ENCODE measurements around the gene EDDM3A. TPM values are rescaled to one million over a fixed set of nuclear protein-coding genes. Genes with fewer than 3 reads are reported as not detected.

The EDDM3A gene
- polyA plus RNA-seq, 1 experiment: not detected

DNA sequence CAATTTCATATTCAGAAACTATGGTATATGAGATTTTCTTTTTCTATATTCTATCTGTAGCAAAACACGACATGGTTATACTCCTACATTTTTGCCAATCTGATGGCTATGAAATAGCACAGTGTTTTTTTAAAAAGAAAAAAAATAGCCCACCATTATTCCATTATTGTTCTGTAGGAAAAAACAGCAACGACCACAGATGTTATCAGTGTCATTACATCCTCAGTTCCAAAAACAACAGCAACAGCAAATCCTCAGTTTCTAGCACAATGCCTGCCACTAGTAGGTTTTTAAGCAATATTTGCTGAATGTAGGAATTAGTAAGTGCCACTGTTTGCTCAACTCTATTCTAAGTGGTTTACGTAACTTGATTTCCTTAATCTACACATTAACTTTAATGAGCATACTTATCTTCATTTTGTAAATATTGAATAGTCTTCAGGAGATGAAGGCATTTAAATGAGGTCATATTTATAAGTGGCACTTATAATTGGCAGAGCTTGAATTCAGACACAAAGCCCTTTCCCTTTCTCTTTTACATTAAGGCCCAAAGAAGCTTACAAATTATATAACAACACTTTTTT is 43.6 kb downstream of the EDDM3A start:
- DNase-seq (ENCODE audit: low read depth, low spot score): no peak
- ChIA-PET POLR2A (no interaction called here), CTCF (no interaction called here)
- Histone ChIP-seq H3K27ac (ENCODE audit: low read depth, low read length) (no peak overlapping the region), H3K27me3 (ENCODE audit: control insufficient read depth, insufficient read depth, low read length) (no peaks in the 10 kb centered on the region), H3K9me3 (ENCODE audit: control insufficient read depth, insufficient read depth, low read length) (no peaks in the 10 kb centered on the region; the same call in 1 of the 2 replicates), H3K4me3 (ENCODE audit: low read depth, low read length) (no peak overlapping the region)
- TF ChIP-seq, protein P1, sequence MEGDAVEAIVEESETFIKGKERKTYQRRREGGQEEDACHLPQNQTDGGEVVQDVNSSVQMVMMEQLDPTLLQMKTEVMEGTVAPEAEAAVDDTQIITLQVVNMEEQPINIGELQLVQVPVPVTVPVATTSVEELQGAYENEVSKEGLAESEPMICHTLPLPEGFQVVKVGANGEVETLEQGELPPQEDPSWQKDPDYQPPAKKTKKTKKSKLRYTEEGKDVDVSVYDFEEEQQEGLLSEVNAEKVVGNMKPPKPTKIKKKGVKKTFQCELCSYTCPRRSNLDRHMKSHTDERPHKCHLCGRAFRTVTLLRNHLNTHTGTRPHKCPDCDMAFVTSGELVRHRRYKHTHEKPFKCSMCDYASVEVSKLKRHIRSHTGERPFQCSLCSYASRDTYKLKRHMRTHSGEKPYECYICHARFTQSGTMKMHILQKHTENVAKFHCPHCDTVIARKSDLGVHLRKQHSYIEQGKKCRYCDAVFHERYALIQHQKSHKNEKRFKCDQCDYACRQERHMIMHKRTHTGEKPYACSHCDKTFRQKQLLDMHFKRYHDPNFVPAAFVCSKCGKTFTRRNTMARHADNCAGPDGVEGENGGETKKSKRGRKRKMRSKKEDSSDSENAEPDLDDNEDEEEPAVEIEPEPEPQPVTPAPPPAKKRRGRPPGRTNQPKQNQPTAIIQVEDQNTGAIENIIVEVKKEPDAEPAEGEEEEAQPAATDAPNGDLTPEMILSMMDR (IDR thresholded peaks at IDR 0.05; ENCODE audit: low read depth, low read length): no peak

DNA sequence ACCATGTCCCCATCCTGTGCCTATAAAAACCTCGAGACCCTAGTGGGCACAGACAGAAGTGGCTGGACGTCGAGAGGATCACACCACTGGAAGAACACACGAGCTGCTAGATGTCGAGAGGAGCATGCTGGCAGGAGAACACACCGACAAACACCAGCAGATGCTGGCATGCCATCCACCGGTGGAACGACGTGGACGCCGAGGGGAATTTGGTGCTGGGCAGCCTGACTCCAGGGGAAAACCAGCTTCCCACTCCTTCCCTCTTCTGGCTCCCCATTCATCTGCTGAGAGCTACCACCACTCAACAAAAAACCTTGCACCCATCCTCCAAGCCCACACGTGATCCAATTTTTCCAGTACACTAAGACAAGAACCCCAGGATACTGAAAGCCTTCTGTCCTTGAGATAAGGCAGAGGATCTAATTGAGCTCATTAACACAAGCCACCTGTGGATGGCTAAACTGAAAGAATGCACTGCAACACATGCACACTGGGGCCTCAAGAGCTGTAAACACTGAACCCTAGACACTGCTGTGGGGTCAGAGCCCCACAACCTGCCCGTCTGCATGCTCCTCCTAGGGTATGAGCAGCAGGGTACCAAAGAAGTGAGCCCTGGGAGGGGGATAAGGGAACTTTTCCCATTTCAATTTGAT is 44.9 kb downstream of the EDDM3A start:
- no peak overlapping the region for H3K27ac ChIP-seq (ENCODE audit: low read depth, low read length)
- CTCF ChIA-PET: no interaction called here
- no peak for DNase-seq (ENCODE audit: low read depth, low spot score)
- POLR2A ChIA-PET: no interaction called here
- H3K4me3 ChIP-seq (ENCODE audit: low read depth, low read length): no peak overlapping the region
- no peaks in the 10 kb centered on the region; the same call in 1 of the 2 replicates for H3K9me3 ChIP-seq (ENCODE audit: control insufficient read depth, insufficient read depth, low read length)
- TF ChIP-seq, protein P1 (IDR thresholded peaks at IDR 0.05; ENCODE audit: low read depth, low read length): no peak
- no peaks in the 10 kb centered on the region for H3K27me3 ChIP-seq (ENCODE audit: control insufficient read depth, insufficient read depth, low read length)

DNA sequence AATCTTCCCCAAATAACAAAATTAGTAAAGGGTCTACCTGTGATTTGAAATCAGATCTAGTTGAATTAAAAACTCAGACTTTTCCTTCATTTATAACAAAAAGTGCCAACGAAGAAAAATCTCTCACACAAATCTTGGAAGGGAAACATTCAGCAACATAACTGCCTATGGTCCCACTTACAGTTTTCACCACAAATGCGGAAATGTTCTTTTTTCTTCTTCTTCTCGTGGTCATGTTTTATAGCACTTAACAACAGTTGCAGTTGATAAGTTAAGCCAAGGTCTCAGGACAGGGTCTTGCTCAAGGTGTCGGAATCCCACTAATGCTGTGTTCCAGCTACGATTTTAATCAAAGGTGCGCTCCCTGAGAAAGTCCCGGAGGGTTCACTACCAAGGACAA is 45.5 kb downstream of the EDDM3A start:
- ChIA-PET CTCF (no interaction called here), POLR2A (no interaction called here)
- Histone ChIP-seq H3K27ac (ENCODE audit: low read depth, low read length) (no peak overlapping the region), H3K4me3 (ENCODE audit: low read depth, low read length) (no peak overlapping the region), H3K27me3 (ENCODE audit: control insufficient read depth, insufficient read depth, low read length) (no peaks in the 10 kb centered on the region), H3K9me3 (ENCODE audit: control insufficient read depth, insufficient read depth, low read length) (no peaks in the 10 kb centered on the region)
- TF ChIP-seq, protein P1 (IDR thresholded peaks at IDR 0.05; ENCODE audit: low read depth, low read length): no peak
- DNase-seq (ENCODE audit: low read depth, low spot score): no peak

DNA sequence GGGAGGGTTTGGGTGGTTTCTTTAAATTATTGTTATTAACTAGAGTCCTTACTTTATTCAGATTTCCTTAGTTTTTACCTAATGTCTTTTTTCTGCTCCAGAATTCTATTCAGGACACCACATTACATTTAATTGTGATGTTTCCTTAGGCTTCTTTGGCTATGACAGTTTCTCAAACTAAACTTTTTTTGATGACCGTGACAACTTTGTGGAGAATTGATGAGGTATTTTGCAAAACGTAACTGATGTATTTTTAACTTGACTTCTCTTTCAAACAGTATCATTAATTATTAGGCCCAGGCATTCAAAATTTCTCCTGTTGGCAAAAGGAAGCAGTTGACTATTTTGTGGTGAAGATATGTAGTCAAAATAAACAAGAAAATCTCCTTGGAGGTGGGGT is 45.9 kb downstream of the EDDM3A start:
- TF ChIP-seq, protein P1 (IDR thresholded peaks at IDR 0.05; ENCODE audit: low read depth, low read length): no peak
- CTCF ChIA-PET: no interaction called here
- H3K4me3 ChIP-seq (ENCODE audit: low read depth, low read length): no peak overlapping the region
- H3K27me3 ChIP-seq (ENCODE audit: control insufficient read depth, insufficient read depth, low read length): no peaks in the 10 kb centered on the region
- no peaks in the 10 kb centered on the region for H3K9me3 ChIP-seq (ENCODE audit: control insufficient read depth, insufficient read depth, low read length)
- POLR2A ChIA-PET: no interaction called here
- DNase-seq (ENCODE audit: low read depth, low spot score): no peak
- no peak overlapping the region for H3K27ac ChIP-seq (ENCODE audit: low read depth, low read length)

DNA sequence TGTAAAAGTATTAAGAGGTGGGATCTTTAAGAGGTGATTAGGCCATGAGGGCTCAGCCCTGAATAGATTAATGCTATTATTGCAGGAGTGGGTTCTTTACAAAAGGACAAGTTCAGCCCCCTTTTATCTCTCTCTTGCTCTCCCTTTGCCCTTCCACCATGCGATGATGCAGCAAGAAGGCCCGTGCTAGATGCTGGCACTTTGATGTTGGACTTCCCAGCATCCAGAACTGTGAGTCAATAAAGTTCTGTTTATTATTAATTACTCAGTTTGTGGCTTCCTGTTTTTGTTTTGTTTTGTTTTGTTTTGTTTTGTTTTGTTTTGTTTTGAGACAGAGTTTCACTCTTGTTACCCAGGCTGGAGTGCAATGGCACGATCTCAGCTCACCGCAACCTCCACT is 46.9 kb downstream of the EDDM3A start:
- ChIA-PET CTCF (no interaction called here), POLR2A (no interaction called here)
- H3K4me3 ChIP-seq (ENCODE audit: low read depth, low read length): no peak overlapping the region
- no peaks in the 10 kb centered on the region for H3K9me3 ChIP-seq (ENCODE audit: control insufficient read depth, insufficient read depth, low read length)
- no peak for DNase-seq (ENCODE audit: low read depth, low spot score)
- TF ChIP-seq, protein P1 (IDR thresholded peaks at IDR 0.05; ENCODE audit: low read depth, low read length): no peak
- H3K27me3 ChIP-seq (ENCODE audit: control insufficient read depth, insufficient read depth, low read length): no peaks in the 10 kb centered on the region
- H3K27ac ChIP-seq (ENCODE audit: low read depth, low read length): no peak overlapping the region

Data from AG04450 (cell line).